SK-N-SH (cell line): ENCODE results near the gene NTRK2. TPM values are rescaled to one million over a fixed set of nuclear protein-coding genes. Genes with fewer than 3 reads are reported as not detected.

ENCODE experiments used
- CTCF ChIA-PET: fragments of 300-600, 350-600 bp; formaldehyde crosslinking; extraction: SDS; loops from one replicate; lab custom pipeline; 2021; lab: Yijun Ruan, JAX
- POLR2A ChIA-PET: fragments of 350-600 bp; sonication (Branson Sonifier 250); formaldehyde crosslinking; extraction: SDS; loops from one replicate; lab custom pipeline; 2020; ENCODE audit warnings: antibody characterized with exemption, inconsistent platforms; lab: Yijun Ruan, JAX
- DNase-seq: peaks from one replicate; pipeline ENCODE4 v3.0.0; 2012
- H2AFZ ChIP-seq: fragments of 200-600 bp; sonication (generic); 2 replicates; pipeline ENCODE4 v1.8.1; 2016; ENCODE audit warnings: antibody characterized with exemption, mild to moderate bottlenecking, low read depth
- H3F3A ChIP-seq: fragments of 200-600 bp; sonication (generic); replicated peaks from 2 replicates; pipeline ENCODE3; 2016; ENCODE audit warnings: antibody characterized with exemption, mild to moderate bottlenecking; ENCODE audit not compliant: insufficient read depth
- H3K27ac ChIP-seq, 2 experiments: fragments of 200-500 bp in 1 of 2; fragments of 200-600 bp in 1 of 2; sonication (Bioruptor generic) in 1 of 2; sonication (generic), shearing (Covaris generic) in 1 of 2; 2 replicates each; pipeline versions ENCODE4 v1.5.1 to v1.6.1; 2014 to 2016; ENCODE audit warnings: low read depth in 2 of 2, inconsistent platforms in 1 of 2, low read length in 1 of 2, mild to moderate bottlenecking in 1 of 2, mixed read lengths in 1 of 2
- H3K27me3 ChIP-seq: fragments of 200-600 bp; sonication (generic), shearing (Covaris generic); 2 replicates; pipeline ENCODE4 v1.6.1; 2016; ENCODE audit warnings: mixed run types; ENCODE audit not compliant: insufficient read depth
- H3K36me3 ChIP-seq, 2 experiments: fragments of 200-500 bp in 1 of 2; fragments of 200-600 bp in 1 of 2; sonication (Bioruptor generic) in 1 of 2; sonication (generic) in 1 of 2; replicated peaks in 1 of 2; 2 replicates each; pipeline versions ENCODE3 to v1.5.1; 2014 to 2016; ENCODE audit warnings: low read length in 1 of 2, mild to moderate bottlenecking in 1 of 2; ENCODE audit not compliant: insufficient read depth in 2 of 2, control insufficient read depth in 1 of 2
- H3K4me1 ChIP-seq, 2 experiments: fragments of 200-500 bp in 1 of 2; fragments of 200-600 bp in 1 of 2; sonication (Bioruptor generic) in 1 of 2; sonication (generic), shearing (Covaris generic) in 1 of 2; 2 replicates each; pipeline versions ENCODE4 v1.5.1 to v1.6.1; 2014 to 2016; ENCODE audit warnings: low read depth in 1 of 2, low read length in 1 of 2, mixed run types in 1 of 2; ENCODE audit not compliant: insufficient read depth in 2 of 2, control insufficient read depth in 1 of 2
- H3K4me2 ChIP-seq: fragments of 200-600 bp; sonication (generic), shearing (Covaris generic); 2 replicates; pipeline ENCODE4 v1.6.1; 2017; ENCODE audit warnings: mixed run types
- H3K4me3 ChIP-seq, 2 experiments: fragments of 200-500 bp in 1 of 2; fragments of 200-600 bp in 1 of 2; sonication (Bioruptor generic) in 1 of 2; sonication (generic), shearing (Covaris generic) in 1 of 2; 2 replicates each; pipeline versions ENCODE4 v1.5.1 to v1.8.1; 2014 to 2016; ENCODE audit warnings: low read depth in 2 of 2, inconsistent platforms in 1 of 2, low read length in 1 of 2, mild to moderate bottlenecking in 1 of 2, mixed read lengths in 1 of 2, moderate library complexity in 1 of 2
- H3K79me2 ChIP-seq: fragments of 200-600 bp; sonication (generic); 2 replicates; pipeline ENCODE4 v1.8.1; 2017; ENCODE audit warnings: mild to moderate bottlenecking; ENCODE audit not compliant: insufficient read depth
- H3K9ac ChIP-seq: fragments of 200-600 bp; sonication (generic); 2 replicates; pipeline ENCODE4 v1.6.1; 2017; ENCODE audit warnings: mixed run types
- H3K9me2 ChIP-seq: fragments of 200-600 bp; sonication (generic); 2 replicates; pipeline ENCODE4 v1.6.1; 2017; ENCODE audit warnings: mixed run types
- H3K9me3 ChIP-seq: fragments of 200-600 bp; sonication (generic); 2 replicates; pipeline ENCODE4 v1.6.1; 2017; ENCODE audit warnings: mixed run types, mild to moderate bottlenecking, moderate library complexity
- H4K20me1 ChIP-seq: fragments of 200-600 bp; sonication (generic); 2 replicates; pipeline ENCODE4 v1.6.1; 2017; ENCODE audit warnings: mild to moderate bottlenecking, mixed run types; ENCODE audit not compliant: insufficient read depth
- CHD2 ChIP-seq: fragments of 150-350 bp; IDR thresholded peaks from 2 replicates; pipeline ENCODE4 v1.6.1; 2018; ENCODE audit warnings: low read length; ENCODE audit not compliant: partially characterized antibody
- ELF1 ChIP-seq: IDR thresholded peaks from 2 replicates; pipeline ENCODE4 v1.4.0; 2012
- EP300 ChIP-seq, 2 experiments: IDR thresholded peaks; 2 replicates each; pipeline versions ENCODE4 v1.4.0 to v1.6.1; 2012; ENCODE audit warnings: borderline replicate concordance in 1 of 2, low read depth in 1 of 2, low read length in 1 of 2
- EZH2phosphoT487 ChIP-seq: fragments of 200-600 bp; sonication (generic); IDR thresholded peaks from 2 replicates; pipeline ENCODE4 v1.6.1; 2017; ENCODE audit warnings: low read depth, mixed run types, mild to moderate bottlenecking, antibody characterized with exemption, moderate library complexity, borderline replicate concordance
- FOSL2 ChIP-seq: IDR thresholded peaks from 2 replicates; pipeline ENCODE4 v1.4.0; 2012; ENCODE audit warnings: low read depth, mild to moderate bottlenecking, moderate library complexity, borderline replicate concordance
- FOXM1 ChIP-seq: IDR thresholded peaks from 2 replicates; pipeline ENCODE4 v1.4.0; 2012; ENCODE audit warnings: low read depth, mild to moderate bottlenecking
- GABPA ChIP-seq: IDR thresholded peaks from 2 replicates; pipeline ENCODE4 v1.4.0; 2012; ENCODE audit warnings: low read depth, mild to moderate bottlenecking
- GATA2 ChIP-seq: sonication (generic); formaldehyde crosslinking; IDR thresholded peaks from 2 replicates; pipeline ENCODE4 v1.5.0; 2020; ENCODE audit warnings: mild to moderate bottlenecking, missing genetic modification reagents
- IRF3 ChIP-seq: fragments of 150-350 bp; IDR thresholded peaks from 2 replicates; pipeline ENCODE4 v1.6.1; 2016; ENCODE audit warnings: mild to moderate bottlenecking, low read depth, low read length
- JUND ChIP-seq: IDR thresholded peaks from 2 replicates; pipeline ENCODE4 v1.4.0; 2012
- MEF2A ChIP-seq: IDR thresholded peaks from 2 replicates; pipeline ENCODE4 v1.4.0; 2012; ENCODE audit warnings: low read depth, borderline replicate concordance
- NRF1 ChIP-seq: IDR thresholded peaks from 2 replicates; pipeline ENCODE4 v1.6.1; 2012; ENCODE audit warnings: low read depth, mild to moderate bottlenecking, low read length
- PBX3 ChIP-seq: IDR thresholded peaks from 2 replicates; pipeline ENCODE4; 2012
- RAD21 ChIP-seq: IDR thresholded peaks from 2 replicates; pipeline ENCODE4 v1.6.1; 2012; ENCODE audit warnings: mild to moderate bottlenecking, low read length
- RCOR1 ChIP-seq: fragments of 150-350 bp; IDR thresholded peaks from 2 replicates; pipeline ENCODE4 v1.6.1; 2017; ENCODE audit warnings: antibody characterized with exemption, low read length
- REST ChIP-seq: IDR thresholded peaks from 2 replicates; pipeline ENCODE4 v1.6.1; 2012; ENCODE audit warnings: mild to moderate bottlenecking, low read depth, low read length, moderate library complexity
- RFX5 ChIP-seq: IDR thresholded peaks from 2 replicates; pipeline ENCODE4 v1.6.1; 2012; ENCODE audit warnings: mild to moderate bottlenecking, improper control_type of control experiment, low read length
- SIN3A ChIP-seq: IDR thresholded peaks from 2 replicates; pipeline ENCODE4 v1.6.1; 2012; ENCODE audit warnings: low read depth, mild to moderate bottlenecking, low read length, moderate library complexity, borderline replicate concordance
- SMC3 ChIP-seq: IDR thresholded peaks from 2 replicates; pipeline ENCODE4 v1.6.1; 2012; ENCODE audit warnings: low read depth, low read length, improper control_type of control experiment
- TAF1 ChIP-seq: IDR thresholded peaks from 2 replicates; pipeline ENCODE4 v1.6.1; 2012; ENCODE audit warnings: low read depth, mild to moderate bottlenecking, low read length, moderate library complexity, borderline replicate concordance
- TCF12 ChIP-seq: IDR thresholded peaks from 2 replicates; pipeline ENCODE4 v1.4.0; 2012
- WGBS: methylation state at CpG from one replicate; pipeline ENCODE4 v1.1.6; 2017; ENCODE audit warnings: low lambda C conversion rate; 5-methylcytosine and 5-hydroxymethylcytosine counted together
- polyA plus RNA-seq, 3 experiments: library from polyadenylated mRNA; depleted of rRNA; stranded (reverse); fragments of >200 nt; gene quantifications; 2 replicates each; pipeline ENCODE4 v1.2.3, GENCODE V29; 2012

Gene NTRK2
- polyA plus RNA-seq, 1 of the 3 experiments (the other 2 are of a cell fraction), result 0.05 TPM

GRCh38 chr9:84839541-84839940 lies 170.0 kb downstream of the NTRK2 start:
- DNase-seq, result peak; percentile 26
- no peak overlapping the region for H3K4me2 ChIP-seq
- H3K4me3 ChIP-seq, result no peak overlapping the region
- H3K9me2 ChIP-seq, result no peaks in the 10 kb centered on the region
- H3K27ac ChIP-seq, result no peak overlapping the region
- TF ChIP-seq CHD2, result no peak
- TF ChIP-seq MEF2A, result no peak
- no peak for TF ChIP-seq JUND
- TF ChIP-seq SMC3, result no peak
- TF ChIP-seq FOXM1, result no peak
- TF ChIP-seq RAD21, result no peak
- TF ChIP-seq RFX5, result no peak
- TF ChIP-seq GABPA, result no peak
- no peak for TF ChIP-seq EP300 (IDR thresholded peaks at IDR 0.05; ENCODE audit: borderline replicate concordance in 1 of 2, low read depth in 1 of 2, low read length in 1 of 2)
- TF ChIP-seq TCF12, result no peak
- no peaks in the 10 kb centered on the region for H3F3A ChIP-seq
- ChIA-PET CTCF (interaction anchor here (1.0 to 1.1 kb wide), 2 partner anchors 20 to 34 kb away, joined by 3 to 4 read pairs; no protein-coding TSS in a partner anchor), POLR2A (no interaction called here)
- 57% methylated on average over 9 of the region's 9 CpGs for WGBS
- H3K27me3 ChIP-seq, result 0 out of 2 replicates have a peak, but pooled peaks cover 7% of the 10 kb centered on the region
- no peaks in the 10 kb centered on the region for H3K9me3 ChIP-seq
- H3K4me1 ChIP-seq, result peaks cover 0 to 5% of the 10 kb centered on the region in 2 experiments; a peak in 1 of 4 replicates
- no peak overlapping the region for H3K9ac ChIP-seq
- no peaks in the 10 kb centered on the region for H3K79me2 ChIP-seq
- no peaks in the 10 kb centered on the region for H4K20me1 ChIP-seq
- no peak overlapping the region for H2AFZ ChIP-seq
- H3K36me3 ChIP-seq, result no peaks in the 10 kb centered on the region

- Histone ChIP-seq H3K4me3 (no peak overlapping the region), H3K9me2 (no peaks in the 10 kb centered on the region), H3K4me1 (peaks cover 0 to 5% of the 10 kb centered on the region in 2 experiments; a peak in 1 of 4 replicates), H3K4me2 (no peak overlapping the region), H2AFZ (no peak overlapping the region), H4K20me1 (no peaks in the 10 kb centered on the region), H3K79me2 (no peaks in the 10 kb centered on the region), H3K9ac (no peak overlapping the region), H3K9me3 (no peaks in the 10 kb centered on the region), H3K27ac (no peak overlapping the region), H3F3A (no peaks in the 10 kb centered on the region), H3K36me3 (no peaks in the 10 kb centered on the region), H3K27me3 (0 out of 2 replicates have a peak, but pooled peaks cover 7% of the 10 kb centered on the region)
- WGBS, result 54% methylated on average over 5 of the region's 5 CpGs
- ChIA-PET POLR2A (no interaction called here), CTCF (no interaction called here)
- TF ChIP-seq FOXM1, result no peak
- TF ChIP-seq PBX3, result no peak
- no peak for TF ChIP-seq RCOR1
- no peak for TF ChIP-seq SIN3A
- TF ChIP-seq GABPA, result no peak
- no peak for TF ChIP-seq FOSL2
- TF ChIP-seq REST, result no peak
- no peak for TF ChIP-seq NRF1
- no peak for TF ChIP-seq IRF3
- no peak for TF ChIP-seq EZH2phosphoT487
- TF ChIP-seq RAD21, result no peak
- no peak for TF ChIP-seq JUND
- no peak for TF ChIP-seq GATA2 (CRISPR knock-in tag)
- no peak for TF ChIP-seq TAF1
- no peak for TF ChIP-seq ELF1
- TF ChIP-seq CHD2, result no peak
- no peak for DNase-seq
Measured at GRCh38 chr9:84841931-84842330, 172.4 kb downstream of the NTRK2 start.
